Measurements from ENCODE around the gene EMD.

GRCh38 chrX:154429711-154430110 is 50.6 kb downstream of the EMD start:
- TF ChIP-seq EZH2 (IDR thresholded peaks at IDR 0.05; ENCODE audit: borderline replicate concordance, control insufficient read depth, low read depth, low read length) (no peak), CHD2 (IDR thresholded peaks at IDR 0.05; ENCODE audit: borderline replicate concordance, low read depth, low read length) (no peak), MXI1 (IDR thresholded peaks at IDR 0.05; ENCODE audit: low read depth, low read length) (no peak), E2F4 (IDR thresholded peaks at IDR 0.05; ENCODE audit: low read depth, low read length) (no peak), CTCF (IDR thresholded peaks at IDR 0.05 in 2 of 3, conservative IDR thresholded peaks at IDR 0.05 in 1 of 3; ENCODE audit: control insufficient read depth in 2 of 3, extremely low read depth in 1 of 3, insufficient read depth in 1 of 3, low read depth in 3 of 3, low read length in 3 of 3) (no peak), CUX1 (IDR thresholded peaks at IDR 0.05; ENCODE audit: insufficient replicate concordance, low read depth, low read length) (no peak), POLR2AphosphoS5 (IDR thresholded peaks at IDR 0.05; ENCODE audit: low read length) (no peak), BHLHE40 (IDR thresholded peaks at IDR 0.05; ENCODE audit: borderline replicate concordance in 1 of 2, low read depth in 2 of 2, low read length in 1 of 2) (no peak)
